ENCODE data around the gene S100P.
"Not testable (repeated sequence)": the region's sequence is repeated elsewhere in the genome, so short reads cannot be mapped to it uniquely, and the experiment has no call there.

S100P gene

GRCh38 chr4:6658597-6659075 lies 35.0 kb upstream of the S100P start:
- Histone ChIP-seq H3K4me3 (ENCODE audit: low read depth, low read length) (peak overlapping the region; percentile 53), H3K27me3 (ENCODE audit: control insufficient read depth, insufficient read depth, low read length) (peaks cover 43% of the 10 kb centered on the region), H3K9ac (ENCODE audit: low read length) (no peak overlapping the region), H3K36me3 (ENCODE audit: control insufficient read depth, insufficient read depth, low read length) (no peaks in the 10 kb centered on the region), H3K27ac (ENCODE audit: low read depth, low read length) (no peak overlapping the region), H3K4me1 (ENCODE audit: control insufficient read depth, insufficient read depth, low read length) (peaks cover 9% of the 10 kb centered on the region), H3K9me3 (ENCODE audit: control insufficient read depth, insufficient read depth, low read depth, low read length) (no peaks in the 10 kb centered on the region)

- Histone ChIP-seq H3K36me3 (ENCODE audit: control insufficient read depth, insufficient read depth, low read length) (no peaks in the 10 kb centered on the region), H3K9me3 (ENCODE audit: control insufficient read depth, insufficient read depth, low read depth, low read length) (no peaks in the 10 kb centered on the region), H3K27me3 (ENCODE audit: control insufficient read depth, insufficient read depth, low read length) (peaks cover 45% of the 10 kb centered on the region), H3K27ac (ENCODE audit: low read depth, low read length) (no peak overlapping the region), H3K4me1 (ENCODE audit: control insufficient read depth, insufficient read depth, low read length) (peaks cover 9% of the 10 kb centered on the region), H3K4me3 (ENCODE audit: low read depth, low read length) (no peak overlapping the region), H3K9ac (ENCODE audit: low read length) (no peak overlapping the region)
These were observed 33.8 kb upstream of the S100P start for GRCh38 chr4:6659897-6660296.

GRCh38 chr4:6660430-6660829 lies 33.2 kb upstream of the S100P start:
- peaks cover 45% of the 10 kb centered on the region for H3K27me3 ChIP-seq (ENCODE audit: control insufficient read depth, insufficient read depth, low read length)
- no peak overlapping the region for H3K27ac ChIP-seq (ENCODE audit: low read depth, low read length)
- peaks cover 9% of the 10 kb centered on the region for H3K4me1 ChIP-seq (ENCODE audit: control insufficient read depth, insufficient read depth, low read length)
- H3K36me3 ChIP-seq (ENCODE audit: control insufficient read depth, insufficient read depth, low read length), result no peaks in the 10 kb centered on the region
- H3K9me3 ChIP-seq (ENCODE audit: control insufficient read depth, insufficient read depth, low read depth, low read length), result peaks cover 4% of the 10 kb centered on the region; the same call in 1 of the 2 replicates
- H3K4me3 ChIP-seq (ENCODE audit: low read depth, low read length), result no peak overlapping the region
- H3K9ac ChIP-seq (ENCODE audit: low read length), result no peak overlapping the region

GRCh38 chr4:6662591-6662990 lies 31.1 kb upstream of the S100P start:
- H3K27me3 ChIP-seq (ENCODE audit: control insufficient read depth, insufficient read depth, low read length), result peaks cover 45% of the 10 kb centered on the region
- peaks cover 9% of the 10 kb centered on the region for H3K4me1 ChIP-seq (ENCODE audit: control insufficient read depth, insufficient read depth, low read length)
- peaks cover 4% of the 10 kb centered on the region; the same call in 1 of the 2 replicates for H3K9me3 ChIP-seq (ENCODE audit: control insufficient read depth, insufficient read depth, low read depth, low read length)
- no peak overlapping the region for H3K4me3 ChIP-seq (ENCODE audit: low read depth, low read length)
- H3K27ac ChIP-seq (ENCODE audit: low read depth, low read length), result no peak overlapping the region
- H3K9ac ChIP-seq (ENCODE audit: low read length), result no peak overlapping the region
- H3K36me3 ChIP-seq (ENCODE audit: control insufficient read depth, insufficient read depth, low read length), result no peaks in the 10 kb centered on the region

- Histone ChIP-seq H3K27ac (ENCODE audit: low read depth, low read length) (no peak overlapping the region), H3K27me3 (ENCODE audit: control insufficient read depth, insufficient read depth, low read length) (peaks cover 36% of the 10 kb centered on the region), H3K4me1 (ENCODE audit: control insufficient read depth, insufficient read depth, low read length) (no peaks in the 10 kb centered on the region), H3K4me3 (ENCODE audit: low read depth, low read length) (no peak overlapping the region; the same call in 1 of the 2 replicates), H3K36me3 (ENCODE audit: control insufficient read depth, insufficient read depth, low read length) (no peaks in the 10 kb centered on the region), H3K9me3 (ENCODE audit: control insufficient read depth, insufficient read depth, low read depth, low read length) (peaks cover 4% of the 10 kb centered on the region; the same call in 1 of the 2 replicates), H3K9ac (ENCODE audit: low read length) (no peak overlapping the region)
These were observed 29.9 kb upstream of the S100P start for GRCh38 chr4:6663596-6664393.

DNA sequence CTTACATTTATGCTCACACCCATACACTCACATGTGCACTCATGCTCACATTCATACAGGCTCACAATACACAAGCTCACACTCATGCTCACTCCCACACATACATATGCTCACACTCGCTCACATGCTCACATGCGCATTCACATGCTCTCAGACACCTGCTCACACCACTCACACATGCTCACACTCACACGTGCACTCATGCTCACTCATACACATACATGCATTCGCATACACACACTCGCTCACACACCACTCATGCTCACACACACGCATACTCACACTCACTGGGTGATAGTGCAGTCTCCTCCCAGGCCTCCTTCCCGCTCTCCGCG lies 28.4 kb upstream of the S100P start:
- Histone ChIP-seq H3K27ac (ENCODE audit: low read depth, low read length) (no peak overlapping the region), H3K9ac (ENCODE audit: low read length) (no peak overlapping the region), H3K4me3 (ENCODE audit: low read depth, low read length) (no peak overlapping the region), H3K36me3 (ENCODE audit: control insufficient read depth, insufficient read depth, low read length) (no peaks in the 10 kb centered on the region), H3K27me3 (ENCODE audit: control insufficient read depth, insufficient read depth, low read length) (peaks cover 25% of the 10 kb centered on the region; the same call in 1 of the 2 replicates), H3K9me3 (ENCODE audit: control insufficient read depth, insufficient read depth, low read depth, low read length) (peaks cover 4% of the 10 kb centered on the region; the same call in 1 of the 2 replicates), H3K4me1 (ENCODE audit: control insufficient read depth, insufficient read depth, low read length) (no peaks in the 10 kb centered on the region)

- Histone ChIP-seq H3K27ac (ENCODE audit: low read depth, low read length) (no peak overlapping the region), H3K4me1 (ENCODE audit: control insufficient read depth, insufficient read depth, low read length) (no peaks in the 10 kb centered on the region), H3K9me3 (ENCODE audit: control insufficient read depth, insufficient read depth, low read depth, low read length) (peaks cover 4% of the 10 kb centered on the region), H3K36me3 (ENCODE audit: control insufficient read depth, insufficient read depth, low read length) (no peaks in the 10 kb centered on the region), H3K4me3 (ENCODE audit: low read depth, low read length) (no peak overlapping the region), H3K27me3 (ENCODE audit: control insufficient read depth, insufficient read depth, low read length) (peaks cover 4% of the 10 kb centered on the region; the same call in 1 of the 2 replicates), H3K9ac (ENCODE audit: low read length) (no peak overlapping the region)
These were observed 25.3 kb upstream of the S100P start for GRCh38 chr4:6668391-6668790.

- no peaks in the 10 kb centered on the region for H3K27me3 ChIP-seq (ENCODE audit: control insufficient read depth, insufficient read depth, low read length)
- H3K36me3 ChIP-seq (ENCODE audit: control insufficient read depth, insufficient read depth, low read length), result peaks cover 16% of the 10 kb centered on the region
- no peaks in the 10 kb centered on the region; the same call in 1 of the 2 replicates for H3K9me3 ChIP-seq (ENCODE audit: control insufficient read depth, insufficient read depth, low read depth, low read length)
- H3K4me1 ChIP-seq (ENCODE audit: control insufficient read depth, insufficient read depth, low read length), result peaks cover 13% of the 10 kb centered on the region
- no peak overlapping the region for H3K4me3 ChIP-seq (ENCODE audit: low read depth, low read length)
- H3K27ac ChIP-seq (ENCODE audit: low read depth, low read length), result no peak overlapping the region
- no peak overlapping the region for H3K9ac ChIP-seq (ENCODE audit: low read length)
These were observed 22.0 kb upstream of the S100P start for GRCh38 chr4:6671648-6672047.

DNA sequence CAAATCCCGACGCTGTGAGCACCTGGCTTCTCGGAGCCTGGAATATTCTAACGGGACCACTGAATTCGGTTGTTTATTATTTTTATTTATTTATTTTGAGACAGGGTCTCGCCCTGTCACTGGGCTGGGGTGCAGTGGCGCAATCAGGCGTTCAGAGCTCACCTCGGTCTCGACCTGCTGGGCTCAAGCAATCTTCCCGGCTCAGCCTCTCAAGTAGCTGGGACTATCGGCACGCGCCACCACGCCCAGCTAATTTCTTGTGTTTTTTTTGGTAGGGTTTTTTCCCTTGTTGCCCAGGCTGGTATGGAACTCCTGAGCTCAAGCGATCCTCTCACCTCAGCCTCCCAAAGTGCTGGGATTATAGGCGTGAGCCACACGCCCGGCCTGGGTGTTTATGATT lies 21.5 kb upstream of the S100P start:
- Histone ChIP-seq H3K9me3 (ENCODE audit: control insufficient read depth, insufficient read depth, low read depth, low read length) (no peaks in the 10 kb centered on the region; the same call in 1 of the 2 replicates), H3K9ac (ENCODE audit: low read length) (no peak overlapping the region)

DNA sequence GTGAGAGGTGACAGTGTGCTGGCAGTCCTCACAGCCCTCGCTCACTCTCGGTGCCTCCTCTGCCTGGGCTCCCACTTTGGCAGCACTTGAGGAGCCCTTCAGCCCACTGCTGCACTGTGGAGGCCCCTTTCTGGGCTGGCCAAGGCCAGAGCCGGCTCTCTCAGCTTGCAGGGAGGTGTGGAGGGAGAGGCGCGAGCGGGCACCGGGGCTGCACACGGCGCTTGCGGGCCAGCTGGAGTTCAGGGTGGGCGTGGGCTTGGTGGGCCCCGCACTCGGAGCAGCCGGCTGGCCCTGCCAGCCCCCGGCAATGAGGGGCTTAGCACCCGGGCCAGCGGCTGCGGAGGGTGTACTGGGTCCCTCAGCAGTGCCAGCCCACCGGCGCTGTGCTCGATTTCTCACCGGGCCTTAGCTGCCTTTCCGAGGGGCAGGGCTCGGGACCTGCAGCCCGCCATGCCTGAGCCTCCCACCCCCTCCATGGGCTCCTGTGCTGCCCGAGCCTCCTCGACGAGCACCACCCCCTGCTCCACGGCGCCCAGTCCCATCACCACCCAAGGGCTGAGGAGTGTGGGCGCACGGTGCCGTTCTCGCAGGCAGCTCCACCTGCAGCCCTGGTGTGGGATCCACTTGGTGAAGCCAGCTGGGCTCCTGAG lies 21.0 kb upstream of the S100P start:
- H3K9ac ChIP-seq (ENCODE audit: low read length); H3K9me3 ChIP-seq (ENCODE audit: control insufficient read depth, insufficient read depth, low read depth, low read length); H3K27me3 ChIP-seq (ENCODE audit: control insufficient read depth, insufficient read depth, low read length); H3K27ac ChIP-seq (ENCODE audit: low read depth, low read length): not testable (repeated sequence)
- H3K4me3 ChIP-seq (ENCODE audit: low read depth, low read length), result peak overlapping the region; percentile 68; the same call in 1 of the 2 replicates
- peaks cover 22% of the 10 kb centered on the region for H3K36me3 ChIP-seq (ENCODE audit: control insufficient read depth, insufficient read depth, low read length)
- peaks cover 15% of the 10 kb centered on the region for H3K4me1 ChIP-seq (ENCODE audit: control insufficient read depth, insufficient read depth, low read length)

More for the DNA sequence above, 21.5 kb upstream of the S100P start:
- Histone ChIP-seq H3K4me1 (ENCODE audit: control insufficient read depth, insufficient read depth, low read length) (peaks cover 15% of the 10 kb centered on the region), H3K4me3 (ENCODE audit: low read depth, low read length) (no peak overlapping the region), H3K27me3 (ENCODE audit: control insufficient read depth, insufficient read depth, low read length) (no peaks in the 10 kb centered on the region), H3K36me3 (ENCODE audit: control insufficient read depth, insufficient read depth, low read length) (peaks cover 21% of the 10 kb centered on the region), H3K27ac (ENCODE audit: low read depth, low read length) (no peak overlapping the region)

- not testable (repeated sequence) for H3K9me3 ChIP-seq (ENCODE audit: control insufficient read depth, insufficient read depth, low read depth, low read length); H3K27me3 ChIP-seq (ENCODE audit: control insufficient read depth, insufficient read depth, low read length); H3K27ac ChIP-seq (ENCODE audit: low read depth, low read length)
- H3K4me3 ChIP-seq (ENCODE audit: low read depth, low read length), result peak overlapping the region; percentile 68
- peak overlapping the region; percentile 57 for H3K9ac ChIP-seq (ENCODE audit: low read length)
- peaks cover 15% of the 10 kb centered on the region for H3K4me1 ChIP-seq (ENCODE audit: control insufficient read depth, insufficient read depth, low read length)
- H3K36me3 ChIP-seq (ENCODE audit: control insufficient read depth, insufficient read depth, low read length), result peaks cover 22% of the 10 kb centered on the region
These were observed 20.5 kb upstream of the S100P start for GRCh38 chr4:6673191-6673659.

All from HUES6 (cell line).